Measurements from ENCODE around the gene OSBPL2.
A peak's percentile ranks its signal among the peaks of the same experiment; 100 is the strongest.

The OSBPL2 gene

GRCh38 chr20:62287759-62288534 lies 49.6 kb downstream of the OSBPL2 start:
- DNase-seq, result no peak

GRCh38 chr20:62288535-62289105 lies 50.3 kb downstream of the OSBPL2 start:
- DNase-seq, result no peak

- no peak for DNase-seq
Observed at GRCh38 chr20:62289131-62289530, 50.8 kb downstream of the OSBPL2 start.

- no peak for DNase-seq
Observed at GRCh38 chr20:62289898-62290297, 51.6 kb downstream of the OSBPL2 start.

- DNase-seq, result no peak
Observed at GRCh38 chr20:62291251-62292066, 53.1 kb downstream of the OSBPL2 start.

- no peak for DNase-seq
Observed at GRCh38 chr20:62292108-62292507, 53.8 kb downstream of the OSBPL2 start.

- no peak for DNase-seq
Observed at GRCh38 chr20:62293111-62293784, 54.9 kb downstream of the OSBPL2 start.

- no peak for DNase-seq
Observed at GRCh38 chr20:62293946-62294345, 55.6 kb downstream of the OSBPL2 start.

GRCh38 chr20:62294516-62294915 lies 56.2 kb downstream of the OSBPL2 start:
- DNase-seq, result no peak

GRCh38 chr20:62296724-62297448 lies 58.6 kb downstream of the OSBPL2 start:
- no peak for DNase-seq

- DNase-seq, result no peak
Observed at GRCh38 chr20:62297449-62298227, 59.3 kb downstream of the OSBPL2 start.

- no peak for DNase-seq
Observed at GRCh38 chr20:62298577-62299249, 60.4 kb downstream of the OSBPL2 start.

- no peak for DNase-seq
Observed at GRCh38 chr20:62299666-62300236, 61.4 kb downstream of the OSBPL2 start.

- DNase-seq, result no peak
Observed at GRCh38 chr20:62300319-62300718, 62.0 kb downstream of the OSBPL2 start.

- no peak for DNase-seq
Observed at GRCh38 chr20:62301111-62301668, 62.9 kb downstream of the OSBPL2 start.

GRCh38 chr20:62301773-62302340 lies 63.5 kb downstream of the OSBPL2 start:
- peak; percentile 85 for DNase-seq

- DNase-seq, result peak; percentile 78
Observed at GRCh38 chr20:62302341-62303061, 64.2 kb downstream of the OSBPL2 start, which contains the start of gene ADRM1. TSS of gene ADRM1 (plus strand) at chr20:62302997. CDS start at chr20:62303569, 572 bp downstream.

- DNase-seq, result no peak
Observed at GRCh38 chr20:62303062-62303339, 64.7 kb downstream of the OSBPL2 start.
